HG03064 (cell line): ENCODE results near the gene ING5.
"Not testable (repeated sequence)": the region's sequence is repeated elsewhere in the genome, so short reads cannot be mapped to it uniquely, and the experiment has no call there.

Source experiments
- ATAC-seq: cut with Tn5 transposase; IDR thresholded peaks from one replicate; pipeline ENCODE4 v1.9.1; 2021; ENCODE audit warnings: low read depth; ENCODE audit not compliant: unreplicated experiment

ING5 gene

GRCh38 chr2:241736111-241736510 is 34.3 kb downstream of the ING5 start:
- ATAC-seq, result no peak

GRCh38 chr2:241738040-241738686 is 36.3 kb downstream of the ING5 start:
- ATAC-seq, result no peak

- ATAC-seq, result no peak
These were observed 37.3 kb downstream of the ING5 start for GRCh38 chr2:241739177-241739576.

GRCh38 chr2:241739651-241740050 is 37.8 kb downstream of the ING5 start:
- ATAC-seq, result no peak

GRCh38 chr2:241741016-241741415 is 39.2 kb downstream of the ING5 start:
- no peak for ATAC-seq

GRCh38 chr2:241742320-241742939 is 40.6 kb downstream of the ING5 start:
- ATAC-seq, result no peak

GRCh38 chr2:241743008-241743407 is 41.2 kb downstream of the ING5 start:
- not testable (repeated sequence) for ATAC-seq

- ATAC-seq, result no peak
These were observed 41.8 kb downstream of the ING5 start for GRCh38 chr2:241743620-241744019.

- no peak for ATAC-seq
These were observed 42.4 kb downstream of the ING5 start for GRCh38 chr2:241744028-241744754.

- ATAC-seq, result no peak
These were observed 43.4 kb downstream of the ING5 start for GRCh38 chr2:241745276-241745675.

- no peak for ATAC-seq
These were observed 44.2 kb downstream of the ING5 start for GRCh38 chr2:241746084-241746483.

- no peak for ATAC-seq
These were observed 46.8 kb downstream of the ING5 start for GRCh38 chr2:241748468-241749256.

- no peak for ATAC-seq
These were observed 48.4 kb downstream of the ING5 start for GRCh38 chr2:241750076-241750840.

GRCh38 chr2:241751152-241751551 is 49.3 kb downstream of the ING5 start:
- no peak for ATAC-seq

- ATAC-seq, result no peak
These were observed 49.9 kb downstream of the ING5 start for GRCh38 chr2:241751776-241752175.

- ATAC-seq, result no peak
These were observed 50.4 kb downstream of the ING5 start for GRCh38 chr2:241752253-241752652.

- ATAC-seq, result no peak
These were observed 50.9 kb downstream of the ING5 start for GRCh38 chr2:241752689-241753276.

GRCh38 chr2:241753493-241753892 is 51.7 kb downstream of the ING5 start:
- ATAC-seq, result no peak

- ATAC-seq, result no peak
These were observed 52.2 kb downstream of the ING5 start for GRCh38 chr2:241754042-241754441.

- no peak for ATAC-seq
These were observed 53.3 kb downstream of the ING5 start for GRCh38 chr2:241755166-241755565.
